RKO (cell line): ENCODE measurements around the gene BCDIN3D.

Source experiments
- DNase-seq: peaks from one replicate; pipeline ENCODE4 v3.0.0-alpha.2; 2016; ENCODE audit warnings: low spot score

Gene BCDIN3D

DNA sequence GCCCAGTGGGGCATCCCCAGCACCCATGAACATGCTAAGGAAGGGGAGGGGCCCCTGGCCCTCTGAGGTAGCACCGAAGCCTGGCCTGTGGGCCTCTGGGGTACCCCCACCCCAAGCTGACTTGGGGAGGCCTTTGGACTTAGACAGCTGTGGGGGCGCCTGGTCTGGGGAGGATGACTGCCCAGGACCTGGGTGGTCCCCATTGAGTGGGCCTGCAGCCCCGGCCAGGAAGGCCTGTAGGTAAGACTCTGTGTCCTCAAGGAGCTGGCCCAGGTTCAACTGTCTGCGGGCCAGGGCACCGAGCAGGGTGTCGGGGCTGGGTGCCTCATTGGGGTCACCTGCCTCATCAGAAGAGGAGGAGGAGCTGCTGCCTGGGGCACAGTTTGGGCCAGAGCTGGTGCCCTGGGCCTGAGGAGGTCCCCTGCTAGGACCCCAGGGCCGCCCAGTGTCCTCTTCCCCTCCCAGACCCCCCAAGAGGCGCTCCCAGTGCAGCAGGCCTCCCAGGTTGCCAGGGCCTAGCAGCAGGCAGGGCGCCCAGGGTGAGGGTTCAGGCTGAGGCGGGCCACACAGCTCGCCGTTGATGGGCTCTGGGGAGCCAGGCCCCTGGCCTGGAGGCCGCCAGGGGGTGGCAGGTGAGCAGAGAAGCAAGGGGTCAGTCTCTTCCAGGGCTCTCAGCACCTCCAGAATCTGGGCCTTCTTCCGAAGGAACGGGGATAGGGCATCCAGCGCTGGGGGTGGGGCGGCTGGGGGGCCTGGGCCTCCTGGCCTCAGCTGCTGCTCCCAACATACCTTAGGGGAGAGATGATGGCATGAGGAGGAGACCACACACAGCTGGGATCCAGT, 46.1 kb downstream of the BCDIN3D start:
- DNase-seq: no peak

DNA sequence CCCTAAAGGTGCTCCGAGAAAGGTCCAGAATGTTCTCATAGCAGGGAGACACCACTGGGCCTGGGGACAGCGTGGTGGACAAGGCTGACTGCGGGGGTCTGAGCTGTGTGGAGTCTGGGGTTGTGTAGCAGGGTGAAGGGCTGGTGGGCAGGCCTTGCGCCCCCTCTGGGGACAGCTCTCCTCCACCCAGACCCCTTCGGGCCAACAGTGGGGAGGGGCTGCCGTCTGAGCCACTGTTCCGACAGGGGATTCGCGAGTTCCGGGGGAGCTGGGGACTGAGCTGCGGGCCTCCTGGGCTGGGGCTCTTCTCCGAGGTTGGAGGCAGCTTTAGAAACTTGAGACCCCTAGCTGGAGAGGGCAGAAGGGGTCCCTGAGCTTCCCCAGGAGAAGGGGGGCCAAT, 46.8 kb downstream of the BCDIN3D start:
- DNase-seq: no peak

DNA sequence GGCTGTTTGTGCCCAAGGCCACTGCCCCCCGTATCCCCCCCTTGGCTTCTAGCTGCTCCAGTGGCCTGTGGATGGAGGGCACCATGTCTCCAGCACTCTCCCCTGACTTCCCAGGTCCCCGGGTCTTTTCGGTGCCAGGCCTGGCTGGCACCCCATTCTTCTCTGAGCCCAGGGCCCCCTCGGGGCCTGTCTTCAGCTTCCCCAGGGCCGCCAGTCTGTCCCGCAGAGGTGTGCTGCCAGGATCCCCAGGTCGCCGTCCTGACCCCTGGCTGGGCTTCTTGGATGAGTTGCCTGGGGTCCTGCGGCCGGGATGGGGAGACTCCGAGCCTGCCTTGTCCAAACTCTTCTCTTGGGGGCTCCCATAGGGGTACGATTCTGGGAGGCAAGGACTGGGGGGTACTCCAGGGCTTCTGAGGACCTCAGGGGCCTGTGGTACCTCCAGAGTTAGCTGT, 47.2 kb downstream of the BCDIN3D start:
- DNase-seq: no peak

DNA sequence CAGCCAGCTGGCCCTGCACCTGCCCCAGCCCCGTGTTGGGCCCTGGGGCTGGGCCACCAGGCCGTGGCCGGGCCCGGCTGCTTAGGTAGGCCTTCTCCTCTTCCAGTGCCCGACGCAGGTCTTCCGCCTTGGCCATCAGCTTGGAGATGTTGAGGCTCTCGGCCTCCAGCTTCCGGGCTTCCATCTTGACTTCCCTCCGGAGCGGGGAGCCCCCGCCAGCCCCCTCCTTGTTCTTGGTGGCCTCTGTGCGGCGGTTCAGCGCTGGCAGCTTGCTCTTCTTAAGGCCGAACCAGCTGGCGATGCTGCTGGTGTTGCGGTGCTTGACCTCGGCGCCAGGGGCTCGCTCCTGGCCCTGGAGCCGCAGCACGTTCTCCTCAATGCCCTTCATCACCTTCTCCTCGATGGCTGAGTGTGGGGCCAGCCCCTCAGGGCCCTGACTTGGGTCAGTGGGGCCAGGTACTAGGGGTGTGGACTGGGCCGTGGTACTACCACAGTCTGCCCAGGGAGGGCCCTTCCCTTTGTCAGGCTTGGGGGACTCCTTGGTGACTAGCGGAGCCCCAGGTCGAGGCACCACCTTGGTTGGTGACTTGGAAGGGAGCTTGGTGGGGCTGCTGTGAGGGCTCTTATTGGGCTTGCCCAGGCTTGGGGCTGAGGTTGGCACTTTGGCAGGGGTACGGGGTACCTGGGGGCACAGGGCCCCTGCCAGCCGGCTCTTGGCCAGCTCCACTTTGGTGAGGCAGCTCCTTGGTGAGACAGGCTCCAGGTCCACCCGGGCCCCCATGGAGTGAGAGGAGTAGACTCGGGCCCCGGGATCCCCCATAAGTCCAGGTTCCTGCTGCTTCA, 47.9 kb downstream of the BCDIN3D start:
- DNase-seq: no peak

DNA sequence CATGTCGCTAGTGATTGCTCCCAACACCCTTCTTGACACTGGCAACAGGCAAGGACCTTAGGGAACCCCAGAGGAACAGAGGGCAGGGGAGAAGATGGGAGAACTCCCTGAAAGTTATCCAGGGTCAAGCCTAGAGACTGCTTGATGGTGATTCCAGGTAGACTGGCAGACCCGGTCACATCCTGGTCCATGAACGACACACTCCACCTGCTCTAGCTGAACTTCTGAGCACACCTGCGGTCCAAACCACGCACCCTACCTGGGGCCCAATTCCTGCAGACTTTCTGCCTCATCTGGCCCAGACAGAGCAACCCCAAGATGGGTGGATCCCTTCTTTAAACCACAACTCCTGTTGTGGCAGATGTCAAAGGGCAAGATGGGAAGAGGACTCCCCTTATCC, 48.9 kb downstream of the BCDIN3D start:
- DNase-seq: no peak

DNA sequence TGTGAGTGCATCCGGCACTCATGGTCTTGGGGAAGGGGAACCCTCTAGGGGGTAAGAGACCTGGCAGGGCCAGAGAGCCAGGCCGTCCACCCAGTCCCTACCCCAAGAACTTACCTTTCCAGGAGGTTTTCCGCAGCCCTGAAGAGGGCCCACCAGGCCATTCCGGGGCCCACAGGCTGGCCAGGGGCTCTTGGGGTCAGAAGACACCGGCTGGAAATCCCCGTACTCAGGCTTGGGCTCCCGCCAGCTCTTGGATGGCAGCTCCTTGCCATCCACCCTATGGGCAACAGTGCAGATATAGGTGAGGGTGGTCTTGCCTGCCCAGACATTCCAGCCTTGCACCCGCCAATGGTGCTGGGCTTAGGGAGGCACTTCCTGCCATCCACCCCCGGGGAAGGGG, 49.3 kb downstream of the BCDIN3D start:
- no peak for DNase-seq

DNA sequence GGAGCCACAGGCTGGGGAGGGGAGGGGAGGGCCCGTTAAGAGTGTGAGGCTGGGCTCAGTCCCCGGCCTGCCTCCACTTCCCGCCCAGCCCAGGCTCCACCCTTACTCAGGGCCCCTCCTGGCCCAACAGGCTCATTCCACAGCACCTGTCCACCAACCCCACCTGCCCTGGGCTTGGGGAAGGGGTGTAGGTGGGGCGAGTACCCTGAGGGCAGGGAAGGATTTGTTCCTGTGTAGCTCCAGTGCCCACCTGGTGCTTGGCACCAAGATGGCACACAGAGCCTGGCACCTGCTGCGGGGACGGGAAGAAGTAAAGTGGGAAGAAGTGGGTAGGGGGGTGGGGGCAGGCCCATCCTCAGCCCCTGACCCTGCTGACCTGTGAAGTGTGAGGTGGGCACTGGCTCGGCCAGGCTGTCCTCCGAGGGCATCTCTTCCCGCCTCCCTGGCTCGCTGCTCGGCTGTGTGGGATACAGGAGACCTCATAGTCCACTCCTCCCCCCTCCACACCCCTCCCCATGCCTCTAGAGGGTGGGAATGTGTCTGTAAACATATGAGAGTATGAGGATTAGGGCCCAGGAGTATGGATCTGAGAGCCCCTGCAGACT, 49.8 kb downstream of the BCDIN3D start:
- DNase-seq: no peak

DNA sequence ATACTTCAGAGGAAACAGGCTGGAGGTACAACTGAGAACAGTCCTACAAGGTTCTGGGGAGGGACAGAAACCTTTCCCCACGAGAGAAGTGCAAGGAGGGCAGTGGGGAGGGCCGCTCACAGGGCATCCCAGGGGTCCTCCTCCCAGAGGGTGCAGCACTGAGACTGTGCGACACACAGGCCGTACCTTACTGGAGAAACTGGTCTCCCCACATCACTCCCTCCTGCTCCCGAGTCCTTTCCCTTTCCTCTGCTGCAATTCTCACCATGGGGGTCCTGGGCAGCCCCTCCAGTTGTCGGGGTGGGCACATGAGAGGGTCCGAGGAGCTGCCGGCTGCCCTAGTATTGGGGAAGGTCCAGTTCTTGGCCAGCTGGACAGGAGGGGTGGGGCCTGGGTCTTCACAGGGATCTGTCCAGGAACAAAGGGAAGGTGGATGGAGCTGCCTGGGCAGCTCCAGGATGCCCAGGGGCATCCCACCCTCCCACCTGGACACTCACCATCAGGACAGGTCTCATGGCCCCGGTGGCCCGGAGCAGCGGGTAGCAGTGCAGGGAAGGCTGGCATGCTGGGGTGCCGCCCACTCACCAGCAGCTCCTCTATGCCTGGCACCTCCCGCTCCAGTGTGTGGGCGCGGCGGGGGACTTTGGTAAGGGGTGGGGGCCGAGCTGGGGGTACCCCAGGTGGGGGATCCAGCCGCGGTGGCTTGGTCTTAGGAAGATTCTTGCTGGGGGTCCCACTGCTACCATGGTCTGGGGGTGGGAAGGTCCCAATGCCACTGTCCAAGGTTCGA, 50.5 kb downstream of the BCDIN3D start:
- DNase-seq: no peak

DNA sequence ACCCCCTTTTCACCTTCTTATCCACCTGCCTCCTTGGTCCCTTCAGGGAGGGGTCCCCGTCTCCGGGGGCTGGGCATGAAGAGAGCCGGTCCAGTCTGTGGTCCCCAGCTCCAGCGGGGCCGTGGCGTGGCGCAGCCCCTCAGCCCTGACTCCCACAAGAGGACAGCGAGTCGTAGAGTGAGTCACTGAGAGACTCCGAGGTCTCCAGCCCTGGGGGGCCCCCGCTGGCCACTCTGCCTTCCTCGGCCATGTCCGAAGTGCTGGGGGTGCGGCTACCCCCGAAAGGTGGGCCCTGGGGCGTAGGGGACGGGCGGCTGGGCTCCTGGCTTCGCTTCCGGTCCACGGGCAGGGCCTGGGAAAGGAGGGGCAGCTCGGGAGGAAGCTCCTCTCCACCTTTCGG, 51.2 kb downstream of the BCDIN3D start:
- DNase-seq: no peak

DNA sequence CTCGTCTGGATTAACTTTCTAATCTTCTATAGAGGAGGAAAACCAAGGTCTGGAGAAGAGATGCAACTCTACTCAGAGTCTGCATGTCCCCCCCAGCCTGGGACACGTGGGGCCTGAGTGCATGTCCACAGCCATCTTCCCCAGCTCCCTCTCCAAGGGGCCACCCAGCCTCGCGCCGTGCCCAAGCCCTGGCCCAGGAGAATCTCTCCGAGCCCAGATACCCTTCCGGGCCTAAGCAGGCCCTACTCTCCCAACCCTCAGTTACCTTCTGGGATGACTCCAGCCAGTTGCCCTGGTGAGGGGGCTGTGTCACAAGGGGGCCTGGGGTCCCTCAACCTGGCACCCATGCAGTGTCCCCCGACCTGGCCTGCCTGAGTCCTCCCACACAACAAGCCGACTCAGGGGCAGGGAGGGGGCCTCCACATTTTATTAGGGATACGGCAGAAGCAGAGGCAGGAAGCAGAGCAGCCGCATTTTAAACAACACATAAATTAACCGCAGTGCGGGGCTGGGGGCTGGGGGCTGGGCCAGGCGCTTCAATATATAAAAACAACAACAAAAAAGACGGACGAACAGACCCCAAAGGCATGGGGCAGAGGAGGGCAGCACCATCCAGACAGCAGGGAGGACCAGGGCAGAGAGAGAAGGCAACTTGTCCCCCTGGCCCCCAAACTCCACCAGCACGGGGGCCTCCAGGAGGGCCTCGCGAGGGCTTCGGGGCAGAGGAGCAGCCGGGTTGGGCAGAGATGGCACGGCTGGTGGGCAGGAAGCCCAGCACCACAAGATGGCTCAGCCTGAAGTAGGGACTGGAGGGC, 52.0 kb downstream of the BCDIN3D start:
- no peak for DNase-seq

DNA sequence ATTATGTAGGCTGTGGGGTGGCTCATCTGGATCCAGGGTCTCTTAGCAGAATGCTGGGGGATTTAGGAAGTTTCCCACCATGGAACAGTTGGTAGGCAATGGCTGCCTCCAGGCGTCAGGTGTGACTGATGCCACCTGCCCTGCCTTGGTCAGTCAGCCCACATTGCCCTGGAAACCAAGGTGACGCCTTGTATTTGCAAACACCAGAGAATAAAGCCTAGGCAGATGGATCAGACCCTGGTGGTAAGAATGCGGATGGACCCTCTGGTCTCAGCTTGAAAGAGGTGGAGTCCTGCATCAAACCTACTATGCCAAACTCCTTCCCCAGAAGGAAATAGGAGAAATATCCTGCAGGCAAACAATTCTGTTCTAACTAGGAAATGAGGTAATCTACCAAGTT, 52.9 kb downstream of the BCDIN3D start:
- no peak for DNase-seq

DNA sequence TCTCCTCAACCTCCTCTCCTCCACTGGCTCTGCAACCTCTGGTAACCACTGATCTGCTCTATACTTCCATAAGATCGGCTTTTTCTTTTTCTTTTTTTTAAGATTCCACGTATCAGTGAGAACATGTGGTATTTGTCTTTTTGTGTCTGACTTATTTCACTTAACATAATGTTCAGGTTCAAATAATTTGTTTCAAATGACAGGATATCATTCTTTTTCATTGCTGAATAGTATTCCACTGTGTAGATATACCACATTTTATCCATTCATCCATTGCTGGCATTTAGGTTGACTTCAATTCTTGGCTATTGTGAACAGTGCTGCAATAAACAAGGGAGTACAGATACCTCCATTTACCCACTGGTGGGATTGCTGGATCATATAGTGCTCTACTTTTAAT, 55.2 kb downstream of the BCDIN3D start:
- DNase-seq: no peak
